Ascending aorta (tissue), 2 donors: ENCODE data around the gene ELANE. TPM values are rescaled to one million over a fixed set of nuclear protein-coding genes. Genes with fewer than 3 reads are reported as not detected.

Experiments
- DNase-seq, 2 donors: peaks; one replicate each; pipeline ENCODE4 v3.0.0-alpha.2; 2019; ENCODE audit warnings: low spot score in 2 of 2
- H3K27ac ChIP-seq, 2 donors: fragments of 200-600 bp; sonication (generic); one replicate each; pipeline ENCODE4 v1.5.1; 2016 to 2017; ENCODE audit warnings: mild to moderate bottlenecking in 1 of 2
- H3K27me3 ChIP-seq: fragments of 200-600 bp; sonication (generic); one replicate; pipeline ENCODE4 v1.5.1; 2017
- H3K36me3 ChIP-seq, 2 donors: fragments of 200-600 bp; sonication (generic); one replicate each; pipeline ENCODE4 v1.5.1; 2016
- H3K4me1 ChIP-seq, 2 donors: fragments of 200-600 bp; sonication (generic); one replicate each; pipeline ENCODE4 v1.5.1; 2016 to 2017; ENCODE audit warnings: mild to moderate bottlenecking in 1 of 2
- H3K4me3 ChIP-seq, 2 donors: fragments of 200-600 bp; sonication (generic); one replicate each; pipeline ENCODE4 v1.5.1; 2016 to 2017; ENCODE audit warnings: mild to moderate bottlenecking in 1 of 2
- H3K9me3 ChIP-seq, 2 donors: fragments of 200-600 bp; sonication (generic); one replicate each; pipeline ENCODE4 v1.5.1; 2016
- intact Hi-C: fragments of 100-400 bp; cut with DNase I; formaldehyde crosslinking; loops from one replicate; pipeline ENCODE4 v1.15.1; 2023
- total RNA-seq: library from RNA; depleted of rRNA; stranded (reverse); fragments of >200 nt; gene quantifications from one replicate; pipeline ENCODE4 v1.1.0, GENCODE V29; 2016
- TF ChIP-seq, protein P1 (sequence below), 3 experiments: fragments of 200-600 bp in 2 of 3; fragments of 450-650 bp in 1 of 3; sonication (generic) in 2 of 3; IDR thresholded peaks; one replicate each; pipeline ENCODE4 v1.5.1; 2016 to 2019; ENCODE audit warnings: antibody characterized with exemption in 3 of 3, mild to moderate bottlenecking in 1 of 3, moderate library complexity in 1 of 3

ELANE gene
- total RNA-seq, 1 donor from 2014 or later: not detected

DNA sequence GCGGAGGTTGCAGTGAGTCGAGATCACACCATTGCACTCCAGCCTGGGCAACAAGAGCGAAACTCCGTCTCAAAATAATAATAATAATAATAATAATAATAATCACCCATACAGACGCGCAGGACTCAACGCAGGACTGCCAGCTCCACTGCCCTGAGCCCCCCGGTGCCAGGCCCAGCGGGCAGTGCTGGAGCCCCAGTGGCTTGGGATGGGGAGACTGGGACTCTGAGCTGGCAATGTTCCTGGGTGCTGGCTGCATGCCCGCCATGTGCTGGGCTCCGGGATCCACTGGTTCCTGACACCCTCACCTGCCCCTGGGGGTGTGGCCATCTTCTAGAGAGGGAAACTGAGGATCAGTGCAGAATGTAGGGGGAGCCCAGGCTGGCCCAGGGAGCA lies 24.8 kb upstream of the ELANE start:
- no peak overlapping the region for H3K27ac ChIP-seq
- no peak for DNase-seq
- intact Hi-C loops: no loop called here
- no peaks in the 10 kb centered on the region for H3K36me3 ChIP-seq
- TF ChIP-seq, protein P1, sequence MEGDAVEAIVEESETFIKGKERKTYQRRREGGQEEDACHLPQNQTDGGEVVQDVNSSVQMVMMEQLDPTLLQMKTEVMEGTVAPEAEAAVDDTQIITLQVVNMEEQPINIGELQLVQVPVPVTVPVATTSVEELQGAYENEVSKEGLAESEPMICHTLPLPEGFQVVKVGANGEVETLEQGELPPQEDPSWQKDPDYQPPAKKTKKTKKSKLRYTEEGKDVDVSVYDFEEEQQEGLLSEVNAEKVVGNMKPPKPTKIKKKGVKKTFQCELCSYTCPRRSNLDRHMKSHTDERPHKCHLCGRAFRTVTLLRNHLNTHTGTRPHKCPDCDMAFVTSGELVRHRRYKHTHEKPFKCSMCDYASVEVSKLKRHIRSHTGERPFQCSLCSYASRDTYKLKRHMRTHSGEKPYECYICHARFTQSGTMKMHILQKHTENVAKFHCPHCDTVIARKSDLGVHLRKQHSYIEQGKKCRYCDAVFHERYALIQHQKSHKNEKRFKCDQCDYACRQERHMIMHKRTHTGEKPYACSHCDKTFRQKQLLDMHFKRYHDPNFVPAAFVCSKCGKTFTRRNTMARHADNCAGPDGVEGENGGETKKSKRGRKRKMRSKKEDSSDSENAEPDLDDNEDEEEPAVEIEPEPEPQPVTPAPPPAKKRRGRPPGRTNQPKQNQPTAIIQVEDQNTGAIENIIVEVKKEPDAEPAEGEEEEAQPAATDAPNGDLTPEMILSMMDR (IDR thresholded peaks at IDR 0.05): no peak
- no peaks in the 10 kb centered on the region for H3K9me3 ChIP-seq
- H3K27me3 ChIP-seq: peaks cover 13% of the 10 kb centered on the region
- H3K4me1 ChIP-seq: no peaks in the 10 kb centered on the region
- no peak overlapping the region for H3K4me3 ChIP-seq

DNA sequence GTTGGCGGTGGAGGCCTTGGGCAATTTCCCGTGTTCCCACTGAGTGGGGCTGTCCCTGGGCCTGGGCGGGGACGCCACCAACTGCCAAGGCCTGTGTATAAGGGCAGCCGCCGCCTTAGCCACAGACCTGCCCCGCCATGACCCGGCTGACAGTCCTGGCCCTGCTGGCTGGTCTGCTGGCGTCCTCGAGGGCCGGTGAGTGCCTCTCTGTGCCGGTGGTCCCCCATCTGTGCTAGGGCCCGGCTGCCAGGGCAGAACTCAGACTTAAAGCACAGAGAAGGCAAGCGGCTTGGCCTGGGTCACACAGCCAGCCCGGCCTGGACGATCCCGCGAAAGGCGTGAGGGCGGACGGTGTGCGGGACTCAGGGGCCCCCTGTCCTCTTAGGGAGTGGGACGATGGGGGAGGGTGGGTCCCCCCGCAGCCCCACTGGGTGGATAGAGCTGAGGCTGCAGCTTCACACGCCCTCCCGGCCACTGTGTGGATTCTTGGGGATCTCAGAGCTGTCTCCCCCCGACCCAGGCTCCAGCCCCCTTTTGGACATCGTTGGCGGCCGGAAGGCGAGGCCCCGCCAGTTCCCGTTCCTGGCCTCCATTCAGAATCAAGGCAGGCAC lies 24.3 kb upstream of the ELANE start, which contains the start of gene AZU1:
Gene AZU1 (plus strand): TSS at position 128 of the 612 bp plus-strand sequence. CDS start 10 bp downstream, at position 138.
- Histone ChIP-seq H3K4me1 (no peaks in the 10 kb centered on the region), H3K27me3 (peaks cover 8% of the 10 kb centered on the region), H3K27ac (no peak within 1 kb of the TSS), H3K4me3 (no peak within 1 kb of the TSS), H3K9me3 (no peaks in the 10 kb centered on the region), H3K36me3 (no peaks in the 10 kb centered on the region)
- intact Hi-C loops: no loop called here
- no peak for DNase-seq
- TF ChIP-seq, protein P1 (IDR thresholded peaks at IDR 0.05): no peak

DNA sequence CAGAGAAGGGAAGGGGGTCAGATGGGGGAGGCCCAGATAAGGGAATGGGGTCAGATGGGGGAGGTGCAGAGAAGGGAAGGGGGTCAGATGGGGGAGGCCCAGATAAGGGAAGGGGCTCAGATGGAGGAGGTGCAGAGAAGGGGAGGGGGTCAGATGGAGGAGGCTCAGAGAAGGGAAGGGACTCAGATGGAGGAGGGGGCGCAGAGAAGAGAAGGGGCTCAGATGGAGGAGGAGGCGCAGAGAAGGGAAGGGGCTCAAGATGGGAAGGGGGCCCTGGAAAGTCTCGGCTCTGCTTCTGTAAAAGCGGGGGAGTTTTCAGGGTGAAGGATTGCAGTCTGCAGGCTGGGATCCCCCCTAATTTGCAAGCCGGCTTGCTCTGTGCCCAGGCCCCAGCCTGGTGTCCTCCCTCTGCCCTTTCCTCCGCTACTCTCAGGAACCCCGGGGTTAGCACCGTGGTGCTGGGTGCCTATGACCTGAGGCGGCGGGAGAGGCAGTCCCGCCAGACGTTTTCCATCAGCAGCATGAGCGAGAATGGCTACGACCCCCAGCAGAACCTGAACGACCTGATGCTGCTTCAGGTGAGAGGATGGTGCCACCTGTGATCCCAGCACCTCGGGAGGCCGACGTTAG lies 22.9 kb upstream of the ELANE start:
- Histone ChIP-seq H3K27ac (no peak overlapping the region), H3K27me3 (peaks cover 4% of the 10 kb centered on the region), H3K4me1 (no peaks in the 10 kb centered on the region), H3K4me3 (no peak overlapping the region), H3K36me3 (no peaks in the 10 kb centered on the region), H3K9me3 (no peaks in the 10 kb centered on the region)
- DNase-seq: no peak
- TF ChIP-seq, protein P1 (IDR thresholded peaks at IDR 0.05): no peak
- intact Hi-C loops: no loop called here

DNA sequence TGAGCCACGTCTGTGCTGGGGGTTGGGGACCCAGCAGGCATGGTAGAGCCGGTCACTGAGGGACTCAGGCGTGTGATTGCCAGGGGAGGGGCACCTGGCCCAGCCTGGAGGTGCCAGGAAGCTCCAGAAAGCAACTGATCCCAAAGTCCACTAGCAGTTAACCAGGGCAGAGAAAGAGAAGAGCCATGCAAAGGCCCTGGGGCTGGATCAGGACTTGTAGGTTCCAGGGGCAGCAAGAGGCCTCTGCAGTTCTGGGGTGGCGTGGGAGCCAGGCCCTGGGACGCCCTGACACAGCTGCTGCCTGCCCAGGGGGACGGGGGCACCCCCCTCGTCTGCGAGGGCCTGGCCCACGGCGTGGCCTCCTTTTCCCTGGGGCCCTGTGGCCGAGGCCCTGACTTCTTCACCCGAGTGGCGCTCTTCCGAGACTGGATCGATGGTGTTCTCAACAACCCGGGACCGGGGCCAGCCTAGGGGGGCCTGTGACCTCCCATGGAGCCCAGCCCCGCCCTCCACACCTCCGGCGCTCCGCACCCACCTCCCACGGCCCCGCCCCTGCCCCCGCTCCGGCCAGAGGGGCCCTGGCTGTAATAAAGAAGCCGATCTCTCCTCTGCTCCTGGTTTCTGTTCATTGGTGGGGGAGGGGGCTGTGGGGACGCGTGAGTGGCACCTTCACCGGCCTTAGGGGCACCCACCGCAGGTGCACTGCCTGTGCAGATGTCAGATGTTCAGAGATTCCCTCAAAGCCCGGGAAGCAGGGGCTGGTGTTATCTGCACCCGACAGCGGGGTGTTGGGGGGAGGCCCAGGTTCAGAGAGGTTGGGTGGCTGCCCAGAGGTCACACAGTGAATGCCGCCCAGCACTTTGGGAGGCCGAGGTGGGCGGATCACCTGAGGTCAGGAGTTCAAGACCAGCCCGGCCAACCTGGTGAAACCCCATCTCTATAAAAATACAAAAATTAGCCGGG lies 20.4 kb upstream of the ELANE start:
- H3K27ac ChIP-seq: no peak overlapping the region
- DNase-seq: no peak
- H3K36me3 ChIP-seq: no peaks in the 10 kb centered on the region
- H3K4me1 ChIP-seq: no peaks in the 10 kb centered on the region
- TF ChIP-seq, protein P1 (IDR thresholded peaks at IDR 0.05): no peak
- H3K4me3 ChIP-seq: no peak overlapping the region
- no peaks in the 10 kb centered on the region for H3K9me3 ChIP-seq
- intact Hi-C loops: no loop called here
- H3K27me3 ChIP-seq: peaks cover 4% of the 10 kb centered on the region

DNA sequence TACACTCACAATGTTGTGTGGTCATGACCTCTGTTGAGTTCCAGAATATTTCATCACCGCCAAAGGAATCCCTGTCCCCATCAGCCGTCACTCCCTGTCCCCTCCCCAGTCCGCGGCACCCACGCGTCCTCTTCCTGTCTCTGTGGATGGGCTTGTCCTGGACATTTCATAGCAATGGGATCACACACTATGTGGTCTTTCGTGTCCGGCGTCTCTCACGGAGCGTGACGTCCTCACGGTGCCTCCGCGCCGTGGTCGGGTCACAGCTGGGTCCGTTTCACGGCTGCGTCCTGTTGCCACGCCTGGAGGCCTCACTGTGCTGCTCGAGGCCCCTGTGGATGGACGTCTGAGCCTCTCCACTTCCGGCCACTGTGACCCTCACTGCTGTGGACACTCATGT lies 17.9 kb upstream of the ELANE start:
- H3K4me1 ChIP-seq: no peaks in the 10 kb centered on the region
- intact Hi-C loops: no loop called here
- H3K36me3 ChIP-seq: no peaks in the 10 kb centered on the region
- no peaks in the 10 kb centered on the region for H3K9me3 ChIP-seq
- no peak for DNase-seq
- no peak overlapping the region for H3K27ac ChIP-seq
- H3K27me3 ChIP-seq: peaks cover 4% of the 10 kb centered on the region
- no peak overlapping the region for H3K4me3 ChIP-seq
- TF ChIP-seq, protein P1 (IDR thresholded peaks at IDR 0.05): no peak
